C4-2B (cell line): ENCODE measurements around the gene SLCO3A1.
"Not testable (repeated sequence)": the region's sequence is repeated elsewhere in the genome, so short reads cannot be mapped to it uniquely, and the experiment has no call there.

Experiments used
- H3K27ac ChIP-seq: fragments of 450-650 bp; 2 replicates; pipeline ENCODE4 v1.5.1; 2017
- CTCF ChIP-seq: fragments of 450-650 bp; conservative IDR thresholded peaks from 2 replicates; pipeline ENCODE4 v1.5.1; 2017; ENCODE audit warnings: mild to moderate bottlenecking
- ZFX ChIP-seq: fragments of 450-650 bp; IDR thresholded peaks from 2 replicates; pipeline ENCODE4 v1.6.1; 2017

SLCO3A1 gene

GRCh38 chr15:91952216-91952615 lies 98.7 kb downstream of the SLCO3A1 start:
- H3K27ac ChIP-seq, result no peak overlapping the region
- TF ChIP-seq CTCF, result no peak
- no peak for TF ChIP-seq ZFX

GRCh38 chr15:91953432-91953831 lies 99.9 kb downstream of the SLCO3A1 start:
- no peak overlapping the region for H3K27ac ChIP-seq
- TF ChIP-seq CTCF, result no peak
- TF ChIP-seq ZFX, result no peak

GRCh38 chr15:91954292-91954691 lies 100.8 kb downstream of the SLCO3A1 start:
- no peak for TF ChIP-seq ZFX
- no peak for TF ChIP-seq CTCF
- H3K27ac ChIP-seq, result no peak overlapping the region

- no peak overlapping the region for H3K27ac ChIP-seq
- no peak for TF ChIP-seq ZFX
- no peak for TF ChIP-seq CTCF
Observed at GRCh38 chr15:91956026-91956723, 102.7 kb downstream of the SLCO3A1 start.

- H3K27ac ChIP-seq, result no peak overlapping the region
- no peak for TF ChIP-seq CTCF
- no peak for TF ChIP-seq ZFX
Observed at GRCh38 chr15:91961357-91961756, 107.8 kb downstream of the SLCO3A1 start.

- H3K27ac ChIP-seq, result not testable (repeated sequence)
Observed at GRCh38 chr15:91963747-91964146, 110.2 kb downstream of the SLCO3A1 start.

- TF ChIP-seq ZFX, result no peak
- no peak for TF ChIP-seq CTCF
- no peak overlapping the region for H3K27ac ChIP-seq
Observed at GRCh38 chr15:91965501-91966193, 112.1 kb downstream of the SLCO3A1 start.

- H3K27ac ChIP-seq, result no peak overlapping the region
- no peak for TF ChIP-seq ZFX
- TF ChIP-seq CTCF, result no peak
Observed at GRCh38 chr15:91966194-91966552, 112.7 kb downstream of the SLCO3A1 start.
